IPS-NIHi11 (cell line): ENCODE data around the gene AHCYL1.
"Not testable (repeated sequence)": the region's sequence is repeated elsewhere in the genome, so short reads cannot be mapped to it uniquely, and the experiment has no call there.

Source experiments
- DNase-seq: peaks from one replicate; pipeline ENCODE4 v3.0.0; 2012; ENCODE audit warnings: mixed read lengths, low spot score

The AHCYL1 gene

DNA sequence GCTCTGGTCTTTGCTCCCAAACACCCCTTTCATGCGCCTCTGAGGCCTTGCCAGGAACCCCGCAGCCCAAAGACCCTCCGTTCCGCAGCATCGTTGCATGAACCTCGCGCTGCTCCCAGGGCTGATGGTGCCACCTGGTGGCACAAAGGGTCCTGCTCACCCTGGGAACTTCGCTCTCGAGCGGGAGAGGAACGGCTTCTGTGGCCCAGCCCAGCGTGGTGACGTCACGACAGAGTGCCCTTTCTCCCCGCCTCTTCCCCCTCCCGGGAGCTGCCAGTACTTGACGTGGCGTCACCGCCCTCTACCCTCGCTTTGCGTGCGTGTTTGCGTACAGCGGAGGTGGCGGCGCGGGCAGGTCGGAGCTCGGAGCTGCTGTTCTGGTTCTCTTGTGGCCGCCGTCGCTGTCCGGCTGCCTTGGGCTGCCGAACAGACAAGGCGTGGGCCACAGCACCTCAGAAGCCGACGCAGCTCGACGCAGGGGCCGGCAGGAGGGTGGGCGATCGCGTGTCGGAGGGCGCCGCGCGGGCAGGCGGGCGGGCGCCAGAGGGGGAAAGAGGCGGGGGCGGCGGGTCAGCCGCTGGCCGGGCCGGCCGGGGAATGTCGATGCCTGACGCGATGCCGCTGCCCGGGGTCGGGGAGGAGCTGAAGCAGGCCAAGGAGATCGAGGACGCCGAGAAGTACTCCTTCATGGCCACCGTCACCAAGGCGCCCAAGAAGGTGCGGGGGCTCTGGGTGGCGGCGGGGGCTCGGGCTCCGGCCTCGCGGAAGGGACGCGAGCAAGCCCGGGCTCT is at the start of gene AHCYL1:
AHCYL1 (plus strand) TSS at position 310 of the 791 bp plus-strand sequence; CDS start at position 598, 288 bp downstream.
- DNase-seq, result peak; percentile 100

GRCh38 chr1:109935451-109935900 is 49.1 kb upstream of the AHCYL1 start:
- no peak for DNase-seq

DNA sequence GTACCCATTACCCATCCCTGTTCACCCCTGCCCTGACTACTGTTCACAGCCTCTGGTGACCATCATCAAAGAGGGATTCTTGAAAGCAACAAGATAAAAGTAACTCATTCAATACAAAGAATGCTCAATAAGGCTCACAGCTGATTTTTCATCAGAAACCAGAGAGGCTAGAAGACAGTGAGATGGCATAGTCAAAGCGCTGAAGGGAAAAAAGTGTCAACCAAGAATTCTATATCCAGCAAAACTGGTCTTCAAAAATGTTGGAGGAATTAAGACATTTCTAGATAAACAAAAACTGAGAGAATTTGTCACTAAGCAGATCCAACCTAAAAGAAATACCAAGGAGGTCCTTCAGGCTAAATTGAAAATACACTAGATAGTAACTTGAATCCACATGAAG is 46.8 kb upstream of the AHCYL1 start:
- no peak for DNase-seq

DNA sequence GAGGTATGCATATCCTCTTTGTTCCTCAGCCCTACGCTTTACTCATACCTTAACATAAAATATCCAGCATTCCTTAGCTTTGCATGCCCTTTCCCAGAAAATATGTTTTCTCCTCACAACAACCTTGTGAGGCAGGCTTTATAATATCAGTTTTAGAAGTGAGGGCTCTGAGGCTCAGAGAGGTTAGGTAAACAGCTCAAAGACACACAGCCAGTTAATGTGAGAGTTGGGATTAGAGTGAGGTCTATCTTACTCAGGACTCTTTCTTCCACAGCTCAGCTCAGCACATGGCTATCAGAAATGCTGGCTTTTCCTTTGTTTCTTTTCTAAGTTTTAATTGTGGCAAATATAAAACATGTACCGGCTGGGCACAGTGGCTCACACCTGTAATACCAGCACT is 46.0 kb upstream of the AHCYL1 start:
- no peak for DNase-seq

DNA sequence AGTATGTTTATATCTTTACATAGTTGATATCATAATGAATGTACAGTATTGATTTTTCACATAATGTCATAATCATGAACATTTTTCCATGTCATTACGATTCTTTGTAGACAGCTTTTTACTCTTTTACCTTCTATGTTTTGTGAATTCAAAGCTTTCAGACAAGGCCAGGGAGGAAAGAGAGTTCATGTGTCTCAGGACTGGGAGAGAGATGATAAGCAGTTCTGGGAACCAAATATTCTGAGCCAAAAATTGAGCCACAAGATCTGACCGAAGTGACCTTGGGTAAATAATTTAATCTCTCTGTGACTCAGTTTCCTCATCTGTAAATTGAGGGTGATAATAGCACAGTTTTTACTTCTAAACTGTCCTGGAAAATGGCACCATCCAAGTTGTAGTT is 42.1 kb upstream of the AHCYL1 start:
- DNase-seq, result no peak

DNA sequence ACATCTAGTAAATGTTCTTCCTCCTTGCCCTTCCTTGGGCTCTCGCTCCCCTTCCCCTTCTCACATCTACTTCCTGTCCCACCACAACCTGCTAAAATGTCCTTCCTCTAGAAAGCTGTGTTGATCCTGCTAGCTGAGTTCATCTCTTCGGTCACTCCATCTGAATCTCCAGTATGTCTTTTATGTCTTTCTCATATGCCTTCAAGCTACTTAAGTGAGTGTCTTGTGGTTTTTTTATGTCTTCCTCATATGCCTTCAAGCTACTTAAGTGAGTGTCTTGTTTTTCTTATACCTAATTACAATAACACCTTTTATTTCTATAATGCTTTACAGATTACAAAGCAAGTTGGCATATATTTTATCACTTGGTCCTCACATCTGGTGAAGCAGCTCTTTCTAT is 40.0 kb upstream of the AHCYL1 start:
- no peak for DNase-seq

DNA sequence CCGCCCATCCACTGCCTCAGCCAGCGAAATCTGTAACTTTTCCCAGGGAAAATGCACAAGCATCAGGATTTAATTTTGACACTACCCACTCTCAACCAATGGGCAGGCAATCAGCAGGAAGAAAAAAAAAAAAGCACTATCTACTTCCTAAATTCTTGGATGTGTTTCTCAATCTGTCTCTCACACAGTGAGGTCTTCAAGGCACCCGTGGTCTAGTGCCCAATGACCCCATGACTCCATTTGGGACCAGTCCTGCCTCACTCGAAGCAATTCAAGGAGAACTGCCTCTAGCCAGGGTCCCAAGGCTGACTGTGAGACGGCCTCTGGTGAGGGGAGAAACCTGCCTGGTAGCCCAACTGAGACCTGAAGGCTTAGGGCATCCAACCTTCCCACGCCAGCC is 38.1 kb upstream of the AHCYL1 start:
- no peak for DNase-seq

DNA sequence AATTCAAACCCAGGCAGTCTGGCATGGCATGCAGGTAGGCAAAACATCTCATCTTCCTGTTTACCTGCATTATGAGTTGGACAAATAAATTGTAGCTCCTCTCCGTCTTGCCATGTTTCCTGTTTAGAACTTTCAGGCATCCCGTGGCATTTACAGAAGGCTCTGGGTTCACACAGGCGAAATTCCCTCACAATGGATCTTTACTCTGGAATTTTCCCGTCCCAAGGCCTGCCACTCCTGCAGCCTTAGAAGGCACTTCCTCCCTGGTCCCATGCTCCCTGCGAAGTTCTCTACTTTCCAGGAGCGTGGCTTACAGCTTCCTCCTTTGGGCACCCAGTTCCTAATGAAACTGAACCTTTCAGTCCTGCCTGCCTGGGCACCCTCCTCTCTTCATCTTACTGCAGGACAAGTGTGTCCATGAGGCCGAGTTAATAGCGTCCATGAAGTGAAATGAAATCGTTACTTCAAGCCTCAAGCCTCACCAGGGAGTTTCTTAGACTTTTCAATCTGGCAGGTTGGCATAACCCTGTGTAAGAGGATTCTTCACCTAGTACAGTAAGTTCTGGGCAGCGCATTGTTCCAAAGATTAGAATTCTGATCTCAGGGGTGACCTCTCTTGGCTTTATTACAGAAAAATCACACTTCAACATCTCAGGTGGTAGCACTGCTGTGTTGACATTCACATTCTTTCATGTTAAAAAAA is 36.8 kb upstream of the AHCYL1 start:
- no peak for DNase-seq

DNA sequence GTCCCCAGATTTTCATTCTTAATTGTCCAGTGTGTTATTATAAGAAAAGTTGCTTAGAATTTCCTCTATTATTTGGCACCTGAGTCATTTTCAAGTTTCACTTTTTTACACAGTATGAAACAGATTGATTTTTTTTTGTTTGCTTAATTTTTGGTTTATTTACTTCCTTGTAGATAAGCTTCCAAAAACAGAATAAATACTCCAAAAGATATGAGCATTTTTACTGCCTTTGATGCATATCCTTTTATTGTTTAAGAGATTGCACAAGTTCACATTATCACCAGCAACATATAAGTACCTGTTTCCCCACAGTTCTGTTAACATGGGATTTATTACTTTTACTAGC is 36.3 kb upstream of the AHCYL1 start:
- DNase-seq, result no peak

DNA sequence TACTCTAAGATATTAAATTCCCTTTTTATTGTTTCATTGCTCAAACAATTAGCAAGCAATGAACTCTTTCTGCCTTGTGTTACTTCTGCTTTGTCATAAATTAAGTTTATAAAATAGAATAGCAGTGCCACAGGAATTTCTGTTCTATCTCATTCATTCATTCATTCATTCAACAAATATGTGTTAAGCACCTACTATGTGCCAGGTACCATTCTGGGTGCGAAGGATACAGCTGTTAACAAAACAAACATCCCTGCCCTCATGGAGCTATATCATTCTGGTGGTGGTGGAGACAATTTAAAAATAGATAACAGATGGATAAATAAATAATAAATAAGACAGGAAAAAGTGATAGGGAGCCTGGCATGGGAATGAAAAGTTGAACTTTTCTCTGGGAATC is 34.5 kb upstream of the AHCYL1 start:
- DNase-seq, result no peak

DNA sequence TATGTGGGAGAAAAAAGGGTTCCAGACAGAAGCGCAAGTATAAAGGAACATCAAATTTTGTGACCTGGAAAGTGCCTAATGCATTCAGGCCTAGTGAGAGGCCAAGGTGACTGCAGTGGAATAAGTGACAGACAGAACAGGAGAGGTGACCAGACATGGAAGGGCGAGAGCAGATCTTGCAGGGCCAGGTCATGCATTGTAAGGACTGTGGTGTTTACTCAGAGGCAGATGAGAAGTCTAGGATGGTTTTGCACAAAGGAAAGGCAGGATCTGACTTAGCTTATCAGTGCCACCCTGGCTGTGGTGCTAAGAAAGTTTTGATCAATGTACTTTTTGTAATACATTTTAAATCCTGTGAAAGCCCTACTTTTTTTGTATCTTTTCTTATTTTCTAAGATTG is 34.1 kb upstream of the AHCYL1 start:
- DNase-seq, result no peak

- not testable (repeated sequence) for DNase-seq
Measured at GRCh38 chr1:109951501-109951900, 33.1 kb upstream of the AHCYL1 start.

DNA sequence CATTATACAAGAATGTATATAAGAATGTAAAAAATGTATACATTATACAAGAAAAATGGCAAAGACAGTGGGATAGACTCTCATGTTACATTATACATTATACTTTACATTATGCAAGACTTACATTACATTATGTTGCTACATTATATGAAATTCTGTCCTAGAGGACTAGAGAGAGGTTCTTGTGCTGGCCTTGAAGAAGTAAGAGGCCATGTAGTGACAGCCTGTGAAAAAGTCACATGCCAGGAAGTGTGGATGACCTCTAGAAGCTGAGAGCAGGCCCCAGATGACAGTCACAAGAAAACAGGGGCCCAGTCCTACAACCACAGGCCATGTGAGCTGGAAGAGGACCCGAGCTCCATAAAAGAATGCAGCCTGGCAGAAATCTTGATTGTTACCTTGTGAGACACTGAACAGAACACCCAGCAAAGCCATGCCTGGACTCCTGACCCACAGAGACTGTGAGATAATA is 30.5 kb upstream of the AHCYL1 start:
- no peak for DNase-seq

DNA sequence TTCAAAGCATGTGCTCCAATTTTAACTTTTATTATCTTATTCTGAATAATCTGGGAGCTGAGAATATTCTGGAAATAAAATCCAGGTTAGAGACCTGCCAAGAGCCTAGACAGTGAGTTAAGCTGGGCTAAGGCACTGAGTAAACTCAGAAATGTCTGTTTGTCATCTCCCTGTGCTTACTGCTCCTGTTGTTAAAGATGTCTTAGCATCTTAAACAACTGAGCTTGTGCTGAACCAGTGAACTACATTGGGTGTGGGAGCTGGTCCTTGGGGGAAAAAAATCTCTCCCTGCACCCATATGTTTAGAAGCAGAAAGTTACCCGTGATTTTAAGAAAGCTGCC is 25.0 kb upstream of the AHCYL1 start:
- no peak for DNase-seq

DNA sequence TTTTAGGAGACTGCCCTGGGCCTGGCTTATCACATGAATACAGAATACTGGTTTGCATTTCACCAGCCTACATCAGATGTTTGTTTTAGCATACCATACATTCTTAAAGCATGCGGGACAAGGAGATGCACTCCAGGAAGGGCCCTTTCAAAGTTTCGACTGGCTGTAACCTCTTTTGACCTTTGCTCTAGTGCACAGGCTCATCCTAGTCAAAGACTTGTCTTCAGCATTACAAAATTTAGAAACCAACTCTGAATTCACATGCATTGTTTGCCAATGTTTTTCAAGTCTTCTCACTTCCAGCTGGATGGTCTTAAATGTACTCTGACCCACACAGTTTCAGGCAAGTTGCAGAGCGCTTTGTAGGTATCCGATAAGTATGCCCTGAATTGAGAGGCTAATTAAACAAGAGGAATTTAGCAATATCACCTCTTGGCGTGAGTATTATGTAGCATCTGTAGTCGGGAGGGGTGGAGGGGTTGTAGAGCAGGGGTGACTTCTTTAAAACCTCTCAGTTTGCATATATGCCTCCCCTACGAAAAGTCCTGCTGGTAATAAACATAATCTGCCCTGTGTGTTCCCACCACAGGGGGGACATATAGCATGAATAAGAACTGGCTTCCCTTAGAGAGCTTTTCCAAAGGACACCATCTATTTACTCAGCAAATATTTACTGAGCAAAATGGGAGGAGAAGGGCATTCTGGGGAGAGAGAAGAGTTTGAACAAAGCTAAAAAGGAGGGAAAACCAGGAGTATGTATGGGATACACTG is 24.4 kb upstream of the AHCYL1 start:
- peak; percentile 75 for DNase-seq

GRCh38 chr1:109960745-109961094 is 23.8 kb upstream of the AHCYL1 start:
- no peak for DNase-seq

DNA sequence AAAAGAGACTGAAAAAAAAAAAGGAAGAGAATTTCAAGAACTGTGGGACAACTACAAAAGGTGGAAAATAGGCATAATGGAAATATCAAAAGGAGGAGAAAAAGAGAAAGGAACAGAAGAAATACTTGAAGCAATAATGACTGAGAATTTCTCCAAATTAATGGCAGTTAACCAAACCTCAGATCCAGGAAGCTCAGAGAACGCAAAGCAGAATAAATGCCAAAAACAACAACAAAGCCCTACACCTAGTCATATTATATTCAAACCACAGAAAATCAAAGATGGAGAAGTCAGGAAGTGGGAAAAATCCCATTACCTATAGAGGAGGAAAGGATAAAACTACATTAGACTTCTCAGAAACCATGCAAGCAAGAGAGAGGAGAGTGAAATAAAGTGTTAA is 20.7 kb upstream of the AHCYL1 start:
- DNase-seq, result no peak

DNA sequence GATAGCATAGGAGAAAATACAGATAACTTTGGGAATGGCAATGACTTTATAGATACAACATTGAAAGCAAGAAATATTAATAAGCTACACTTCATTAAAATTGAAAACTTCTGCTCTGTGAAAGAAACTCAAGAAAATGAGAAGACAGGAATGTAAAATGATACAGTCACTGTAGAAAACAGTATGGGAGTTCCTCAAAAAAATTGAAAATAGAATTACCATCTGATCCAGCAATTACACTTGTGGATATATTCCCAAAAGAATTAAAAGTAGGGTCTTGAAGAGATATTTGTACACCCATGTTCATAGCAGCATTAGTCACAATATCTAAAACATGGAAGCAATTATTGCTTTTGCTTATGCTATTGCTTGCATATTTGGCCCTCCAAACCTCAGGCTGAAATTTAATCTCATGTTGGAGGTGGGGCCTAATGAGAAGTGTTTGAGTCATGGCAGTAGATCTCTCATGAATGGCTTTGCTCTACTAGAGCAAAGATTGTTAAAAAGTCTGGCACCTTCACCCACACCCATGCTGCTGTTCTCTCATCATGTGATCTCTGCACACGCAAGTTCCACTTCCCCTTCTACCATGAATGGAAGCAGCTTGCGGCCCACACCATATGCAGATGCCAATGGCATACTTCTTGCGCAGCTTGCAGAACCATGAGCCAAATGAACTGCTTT is 15.3 kb upstream of the AHCYL1 start:
- no peak for DNase-seq

DNA sequence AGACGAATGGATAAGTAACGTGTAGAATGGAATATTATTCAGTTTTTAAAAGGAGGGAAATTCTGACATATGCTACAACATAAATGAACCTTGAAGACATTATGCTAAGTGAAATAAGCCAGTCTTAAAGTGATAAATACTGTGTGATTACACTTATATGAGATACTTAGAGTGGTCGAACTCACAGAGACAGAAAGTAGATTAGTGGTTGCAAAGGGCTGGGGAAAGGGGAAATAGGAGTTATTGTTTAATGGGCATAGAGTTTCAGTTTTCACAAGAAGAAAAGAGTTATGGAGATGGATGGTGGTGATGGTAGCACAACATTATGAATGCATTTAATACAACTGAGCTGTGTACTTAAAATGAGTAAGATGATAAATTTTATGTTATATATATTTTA is 14.7 kb upstream of the AHCYL1 start:
- no peak for DNase-seq

- no peak for DNase-seq
Measured at GRCh38 chr1:109971559-109971958, 13.0 kb upstream of the AHCYL1 start.

DNA sequence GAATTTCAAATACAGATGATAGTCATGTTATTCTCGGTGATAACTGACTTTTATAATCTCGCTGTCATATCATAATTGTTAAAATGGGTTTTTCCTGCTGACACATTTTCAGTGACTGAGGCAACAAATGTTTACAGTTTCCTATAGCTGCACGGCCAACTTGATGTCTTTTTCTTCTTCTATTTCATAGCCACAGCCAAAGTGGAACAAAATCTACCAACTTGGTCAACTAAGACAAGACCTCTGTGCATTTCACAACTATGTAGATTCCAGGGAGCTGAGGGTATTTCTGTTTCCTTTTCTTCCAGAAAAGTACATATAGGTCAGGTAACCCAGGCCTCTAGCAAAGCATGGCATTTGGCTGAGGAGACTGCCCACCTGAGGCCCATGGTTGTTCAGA is 10.4 kb upstream of the AHCYL1 start:
- no peak for DNase-seq

- DNase-seq, result no peak
Measured at GRCh38 chr1:109975718-109976117, 8.8 kb upstream of the AHCYL1 start.
